Stimulated activated CD4-positive, alpha-beta T cell treated with anti-CD3 and anti-CD28 coated beads, Interleukin-4, amount 100 ng/mL, for 48 hours (primary cell): Measurements from ENCODE around the gene NUP107.
"Not testable (repeated sequence)": the region's sequence is repeated elsewhere in the genome, so short reads cannot be mapped to it uniquely, and the experiment has no call there.

ENCODE experiments used
- DNase-seq, 2 donors: peaks; one replicate each; pipeline ENCODE4 v3.0.0-alpha.2; 2020; ENCODE audit warnings: low read depth in 2 of 2

NUP107 gene

GRCh38 chr12:68686595-68687521, at the start of gene NUP107:
TSS of gene NUP107 (plus strand) at chr12:68686978. CDS start at chr12:68687066, 88 bp downstream.
- peak; percentile 94 to 97 for DNase-seq

GRCh38 chr12:68637439-68637838, 49.3 kb upstream of the NUP107 start:
- not testable (repeated sequence) for DNase-seq

GRCh38 chr12:68638171-68638570, 48.6 kb upstream of the NUP107 start:
- DNase-seq: no peak

- DNase-seq: no peak
Measured at GRCh38 chr12:68638721-68639395, 47.9 kb upstream of the NUP107 start.

GRCh38 chr12:68639396-68639767, 47.4 kb upstream of the NUP107 start:
- DNase-seq: no peak

- peak; percentile 12 to 37 for DNase-seq
Measured at GRCh38 chr12:68641138-68641537, 45.6 kb upstream of the NUP107 start.

GRCh38 chr12:68646484-68646883, 40.3 kb upstream of the NUP107 start:
- no peak for DNase-seq

GRCh38 chr12:68647507-68647906, 39.3 kb upstream of the NUP107 start:
- no peak for DNase-seq

GRCh38 chr12:68648179-68648578, 38.6 kb upstream of the NUP107 start:
- DNase-seq: no peak

GRCh38 chr12:68665016-68665569, 21.7 kb upstream of the NUP107 start:
- DNase-seq: no peak

GRCh38 chr12:68667291-68667690, 19.5 kb upstream of the NUP107 start:
- no peak for DNase-seq

GRCh38 chr12:68667896-68668295, 18.9 kb upstream of the NUP107 start:
- DNase-seq: no peak

- no peak for DNase-seq
Measured at GRCh38 chr12:68671179-68671578, 15.6 kb upstream of the NUP107 start.

GRCh38 chr12:68673788-68674187, 13.0 kb upstream of the NUP107 start:
- no peak for DNase-seq

GRCh38 chr12:68674376-68674775, 12.4 kb upstream of the NUP107 start:
- no peak for DNase-seq

- DNase-seq: peak in 1 of 2 donors; percentile 17
Measured at GRCh38 chr12:68675101-68675842, 11.5 kb upstream of the NUP107 start.

GRCh38 chr12:68676854-68677253, 9.9 kb upstream of the NUP107 start:
- not testable (repeated sequence) for DNase-seq

- DNase-seq: no peak
Measured at GRCh38 chr12:68686262-68686594, 550 bp upstream of the NUP107 start.

GRCh38 chr12:68695454-68695853, 8.7 kb downstream of the NUP107 start:
- no peak for DNase-seq

- no peak for DNase-seq
Measured at GRCh38 chr12:68699486-68699885, 12.7 kb downstream of the NUP107 start.

- DNase-seq: no peak
Measured at GRCh38 chr12:68727776-68728175, 41.0 kb downstream of the NUP107 start.

GRCh38 chr12:68733661-68734071, 46.9 kb downstream of the NUP107 start:
- DNase-seq: no peak
